ENCODE data around the gene ENTREP1. TPM values are rescaled to one million over a fixed set of nuclear protein-coding genes. Genes with fewer than 3 reads are reported as not detected.

The ENTREP1 gene
- total RNA-seq, 1 experiment from 2014 or later, result 0.08 TPM

DNA sequence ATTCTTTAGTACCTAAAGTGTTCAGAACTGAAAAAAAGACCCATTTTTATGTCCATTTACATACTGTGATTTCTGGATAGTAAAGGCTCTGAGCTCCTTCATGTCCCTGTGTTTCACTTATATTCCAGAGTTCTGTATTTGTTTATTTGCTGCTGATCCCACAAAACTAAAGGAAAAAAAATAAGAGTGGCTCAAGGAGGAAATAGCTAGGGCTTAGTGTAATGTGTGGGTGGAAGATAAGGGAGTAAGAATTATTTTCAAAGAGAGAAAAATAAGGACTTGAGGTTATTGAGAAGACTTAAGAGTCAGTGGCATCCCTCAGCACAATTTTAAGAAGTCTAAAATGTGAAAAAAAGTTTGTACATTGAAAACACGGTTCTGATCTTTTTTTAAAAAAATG, 46.0 kb downstream of the ENTREP1 start:
- Histone ChIP-seq H3K36me3 (no peaks in the 10 kb centered on the region), H3K4me3 (no peak overlapping the region), H3K27ac (no peak overlapping the region), H3K27me3 (no peaks in the 10 kb centered on the region), H3K9me3 (replicated peaks) (no peaks in the 10 kb centered on the region), H3K4me1 (peaks cover 3% of the 10 kb centered on the region; the same call in 1 of the 2 replicates)
- DNase-seq, result no peak

DNA sequence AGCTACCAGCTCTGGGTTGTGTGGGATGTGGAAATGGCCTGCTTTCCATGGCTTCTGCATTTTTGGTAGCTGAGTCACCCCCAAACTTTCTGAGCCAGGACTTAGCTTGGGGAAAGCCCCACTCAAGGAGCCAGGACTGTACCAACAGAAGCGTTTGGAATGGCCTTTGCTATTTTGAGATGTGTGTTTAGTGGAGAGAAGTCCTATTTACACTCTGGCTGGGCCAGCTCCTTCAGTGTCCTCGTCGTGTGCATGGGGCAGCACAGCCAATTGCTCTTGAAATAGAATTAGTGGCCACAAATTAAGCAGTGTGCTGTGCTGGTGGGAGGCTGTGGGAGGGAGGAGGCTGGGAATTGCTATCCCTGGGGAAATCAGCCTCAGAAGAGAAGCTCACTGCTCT, 51.6 kb downstream of the ENTREP1 start:
- Histone ChIP-seq H3K4me3 (no peak overlapping the region), H3K4me1 (peaks cover 40% of the 10 kb centered on the region), H3K9me3 (replicated peaks) (no peaks in the 10 kb centered on the region), H3K36me3 (no peaks in the 10 kb centered on the region), H3K27me3 (no peaks in the 10 kb centered on the region), H3K27ac (peak overlapping the region; percentile 14; the same call in 1 of the 2 replicates)
- DNase-seq, result peak; percentile 63

DNA sequence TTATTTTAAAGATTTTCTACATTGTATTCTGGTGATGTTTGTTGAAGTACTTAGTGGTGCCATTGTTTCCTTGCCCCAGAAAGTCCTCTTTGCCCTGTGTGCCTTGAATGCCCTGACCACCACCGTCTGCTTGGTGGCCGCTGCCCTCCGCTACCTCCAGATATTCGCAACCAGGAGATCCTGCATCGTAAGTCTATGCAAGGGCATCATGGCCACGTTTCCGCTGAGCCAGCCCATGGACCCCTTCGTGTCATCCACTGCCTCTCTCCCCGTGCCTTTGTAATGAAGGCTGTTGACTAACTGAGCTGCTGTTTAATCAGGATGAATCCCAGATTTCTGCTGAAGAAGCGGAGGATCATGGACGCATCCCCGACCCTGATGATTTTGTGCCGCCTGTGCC, 52.3 kb downstream of the ENTREP1 start:
- Histone ChIP-seq H3K27ac (no peak overlapping the region), H3K9me3 (replicated peaks) (no peaks in the 10 kb centered on the region), H3K4me1 (peaks cover 40% of the 10 kb centered on the region), H3K4me3 (no peak overlapping the region), H3K27me3 (no peaks in the 10 kb centered on the region), H3K36me3 (no peaks in the 10 kb centered on the region)
- DNase-seq, result no peak

DNA sequence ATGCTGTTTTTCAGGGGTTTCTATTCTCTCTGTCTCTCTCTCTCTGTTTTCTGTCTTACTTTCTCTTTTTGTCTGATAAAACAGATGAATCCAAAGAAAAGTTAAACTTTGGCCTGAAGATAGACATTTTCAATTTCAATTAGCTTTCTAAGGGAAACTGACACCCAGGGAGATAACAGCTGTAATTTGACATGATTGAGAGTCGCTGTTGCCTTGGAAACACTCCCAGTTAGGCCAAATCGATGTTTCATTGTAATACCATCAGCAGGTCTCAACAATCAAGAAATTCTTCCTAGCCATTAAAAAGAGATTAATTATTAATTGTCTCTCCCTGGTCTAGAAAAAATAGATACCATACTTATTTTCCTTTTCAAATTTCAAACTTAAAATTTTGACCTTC, 53.0 kb downstream of the ENTREP1 start:
- Histone ChIP-seq H3K36me3 (no peaks in the 10 kb centered on the region), H3K4me3 (no peak overlapping the region), H3K27me3 (no peaks in the 10 kb centered on the region), H3K4me1 (peaks cover 40% of the 10 kb centered on the region), H3K27ac (no peak overlapping the region), H3K9me3 (replicated peaks) (no peaks in the 10 kb centered on the region)
- no peak for DNase-seq

DNA sequence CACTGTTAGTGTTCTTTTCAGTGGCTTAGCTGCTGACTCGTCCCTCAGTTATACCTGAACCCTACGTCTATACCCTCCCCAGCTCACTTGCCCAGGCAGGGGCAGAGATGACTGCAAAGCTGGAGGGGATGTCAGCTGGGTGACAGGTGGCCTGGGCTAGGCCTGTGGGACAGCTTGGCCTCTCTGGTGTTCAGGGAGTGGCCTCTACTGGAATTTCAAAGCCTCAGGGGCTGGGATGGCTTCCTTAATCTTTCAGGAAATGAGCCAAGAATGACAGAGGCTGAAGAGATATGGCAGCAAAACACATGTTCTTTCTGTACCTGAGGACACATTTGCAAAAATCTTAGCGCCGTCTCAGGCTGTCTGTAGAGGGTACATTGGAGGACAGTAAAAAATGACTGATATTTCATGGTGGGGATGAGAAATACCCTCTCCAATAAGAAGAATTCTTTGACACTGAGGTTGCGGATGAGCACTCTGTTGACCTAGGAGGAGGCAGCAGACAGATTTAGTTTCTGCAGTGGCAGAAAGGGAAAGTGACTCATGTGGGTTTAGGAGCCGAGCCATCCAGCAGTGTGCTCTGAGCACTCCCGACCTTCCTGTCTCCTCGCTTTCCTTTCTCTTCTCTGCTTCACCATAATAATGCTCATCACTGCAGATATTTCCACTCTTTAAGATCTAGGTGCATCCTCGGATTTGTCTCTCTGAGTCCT, 54.4 kb downstream of the ENTREP1 start:
- peaks cover 40% of the 10 kb centered on the region for H3K4me1 ChIP-seq
- H3K36me3 ChIP-seq, result no peaks in the 10 kb centered on the region
- no peaks in the 10 kb centered on the region for H3K27me3 ChIP-seq
- H3K9me3 ChIP-seq (replicated peaks), result no peaks in the 10 kb centered on the region
- peak overlapping the region; percentile 46 for H3K27ac ChIP-seq
- peak; percentile 82 to 89 for DNase-seq
- peak overlapping the region; percentile 34 for H3K4me3 ChIP-seq

DNA sequence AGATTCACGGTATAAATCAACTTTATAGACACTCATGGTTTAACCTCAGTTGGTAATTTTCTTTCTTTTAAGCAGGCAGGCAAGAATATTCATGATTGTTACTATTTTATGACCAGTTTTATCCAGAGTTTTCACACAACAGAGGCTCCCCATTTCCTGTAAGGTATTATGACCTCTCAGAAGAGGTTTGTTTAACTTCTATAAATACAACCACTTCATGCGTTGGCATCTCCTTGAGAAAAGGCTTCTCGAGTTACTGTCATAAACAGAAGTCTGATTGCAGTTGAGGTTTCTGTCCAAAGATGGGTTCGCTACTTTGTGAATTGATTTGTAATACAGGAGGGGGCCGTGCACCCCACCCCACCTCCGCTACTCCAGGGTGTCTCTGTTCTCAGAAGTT, 55.3 kb downstream of the ENTREP1 start:
- Histone ChIP-seq H3K27ac (peak overlapping the region; percentile 46; the same call in 1 of the 2 replicates), H3K36me3 (no peaks in the 10 kb centered on the region), H3K9me3 (replicated peaks) (no peaks in the 10 kb centered on the region), H3K4me1 (peaks cover 40% of the 10 kb centered on the region), H3K4me3 (peak overlapping the region; percentile 34; the same call in 1 of the 2 replicates), H3K27me3 (no peaks in the 10 kb centered on the region)
- DNase-seq, result no peak

DNA sequence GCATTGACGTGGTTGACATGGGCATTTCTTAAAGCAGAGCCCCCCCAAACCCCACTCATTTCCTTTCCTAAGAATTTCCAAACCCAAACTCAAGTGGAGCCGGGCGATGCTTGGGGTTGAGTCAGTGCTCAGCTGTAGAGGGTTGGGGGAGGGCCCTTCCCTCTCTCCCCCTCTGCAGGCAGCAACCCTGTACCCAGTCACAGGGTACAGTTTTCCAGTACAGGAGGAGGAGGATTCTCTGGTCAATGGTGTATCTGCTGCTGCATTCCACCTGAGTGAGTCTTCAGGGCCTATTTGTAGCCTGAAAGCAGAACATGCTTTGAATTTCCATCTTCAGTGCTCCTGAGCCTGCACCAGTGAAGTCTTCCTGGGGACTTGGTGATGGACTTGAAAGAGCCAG, 55.8 kb downstream of the ENTREP1 start:
- H3K4me3 ChIP-seq, result no peak overlapping the region
- no peaks in the 10 kb centered on the region for H3K9me3 ChIP-seq (replicated peaks)
- H3K27ac ChIP-seq, result no peak overlapping the region
- H3K36me3 ChIP-seq, result no peaks in the 10 kb centered on the region
- H3K4me1 ChIP-seq, result peaks cover 39% of the 10 kb centered on the region
- no peak for DNase-seq
- no peaks in the 10 kb centered on the region for H3K27me3 ChIP-seq

DNA sequence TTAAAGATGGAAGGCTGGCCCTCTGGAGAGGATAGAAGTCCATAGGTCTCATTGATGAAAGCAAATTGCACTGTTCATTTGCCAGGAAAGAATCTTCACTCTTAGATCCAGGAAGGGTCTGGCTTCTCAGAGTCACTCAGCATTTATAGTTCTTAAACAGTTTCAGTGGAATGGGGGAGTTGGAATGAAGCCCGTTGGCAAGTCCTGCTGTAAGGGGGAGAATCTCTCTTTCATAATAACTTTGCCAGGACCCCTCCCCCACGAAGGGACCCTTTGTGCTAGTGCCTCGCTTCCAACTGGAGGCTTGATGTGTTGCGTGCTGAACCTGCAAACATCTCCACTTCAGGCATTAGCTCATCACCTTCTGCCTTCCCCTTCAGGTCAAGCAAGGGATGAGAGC, 57.1 kb downstream of the ENTREP1 start:
- no peak overlapping the region for H3K27ac ChIP-seq

DNA sequence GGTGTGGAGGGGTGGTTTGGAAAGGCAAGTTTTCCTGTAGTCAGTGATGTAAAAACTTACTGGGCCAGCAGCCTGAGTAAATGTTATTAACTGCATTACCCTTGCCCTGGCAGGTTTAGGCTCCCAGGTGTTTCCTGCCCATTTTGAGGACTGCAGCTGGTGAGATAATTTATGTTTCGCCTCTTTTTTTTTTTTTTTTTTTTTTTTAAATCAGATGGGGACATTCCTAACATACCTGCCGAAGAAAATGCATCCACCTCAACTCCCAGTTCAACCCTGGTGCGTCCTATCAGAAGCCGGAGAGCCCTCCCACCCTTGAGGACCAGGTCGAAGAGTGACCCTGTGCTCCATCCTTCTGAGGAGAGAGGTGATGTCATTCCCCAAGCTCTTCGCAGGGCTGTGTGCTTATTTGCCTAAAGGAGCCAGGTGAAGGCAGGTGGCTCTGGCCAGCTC, 60.6 kb downstream of the ENTREP1 start:
- no peak for DNase-seq
- no peak overlapping the region for H3K4me3 ChIP-seq
- no peaks in the 10 kb centered on the region for H3K36me3 ChIP-seq
- H3K9me3 ChIP-seq (replicated peaks), result no peaks in the 10 kb centered on the region
- H3K4me1 ChIP-seq, result peaks cover 14% of the 10 kb centered on the region
- H3K27me3 ChIP-seq, result no peaks in the 10 kb centered on the region
- no peak overlapping the region for H3K27ac ChIP-seq

More for the DNA sequence above, 57.1 kb downstream of the ENTREP1 start:
- H3K36me3 ChIP-seq, result no peaks in the 10 kb centered on the region
- H3K4me3 ChIP-seq, result no peak overlapping the region
- H3K27me3 ChIP-seq, result no peaks in the 10 kb centered on the region
- H3K9me3 ChIP-seq (replicated peaks), result no peaks in the 10 kb centered on the region
- no peak for DNase-seq
- peaks cover 27% of the 10 kb centered on the region for H3K4me1 ChIP-seq

DNA sequence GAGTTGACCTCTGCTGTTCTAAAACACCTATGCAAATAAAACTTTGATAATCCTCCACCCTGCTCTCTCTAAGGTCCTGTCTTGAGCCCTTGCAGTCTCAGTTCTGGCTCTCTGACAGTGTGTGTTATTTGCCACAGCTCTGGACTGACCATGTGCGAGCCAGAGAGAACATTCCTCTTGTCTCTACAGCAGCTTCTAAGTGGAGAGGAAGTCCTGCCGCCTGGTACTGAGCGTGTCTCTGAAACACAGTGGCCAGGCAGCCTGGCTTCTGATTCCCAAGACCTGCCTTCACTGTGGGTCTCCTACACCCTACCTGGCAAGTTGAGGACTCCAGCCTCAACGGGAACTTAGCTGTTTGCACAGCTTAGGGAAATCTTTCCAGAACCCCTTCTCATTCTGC, 61.6 kb downstream of the ENTREP1 start:
- Histone ChIP-seq H3K27me3 (no peaks in the 10 kb centered on the region), H3K9me3 (replicated peaks) (no peaks in the 10 kb centered on the region), H3K4me1 (peaks cover 9% of the 10 kb centered on the region), H3K36me3 (no peaks in the 10 kb centered on the region), H3K27ac (no peak overlapping the region), H3K4me3 (no peak overlapping the region)
- DNase-seq, result no peak

DNA sequence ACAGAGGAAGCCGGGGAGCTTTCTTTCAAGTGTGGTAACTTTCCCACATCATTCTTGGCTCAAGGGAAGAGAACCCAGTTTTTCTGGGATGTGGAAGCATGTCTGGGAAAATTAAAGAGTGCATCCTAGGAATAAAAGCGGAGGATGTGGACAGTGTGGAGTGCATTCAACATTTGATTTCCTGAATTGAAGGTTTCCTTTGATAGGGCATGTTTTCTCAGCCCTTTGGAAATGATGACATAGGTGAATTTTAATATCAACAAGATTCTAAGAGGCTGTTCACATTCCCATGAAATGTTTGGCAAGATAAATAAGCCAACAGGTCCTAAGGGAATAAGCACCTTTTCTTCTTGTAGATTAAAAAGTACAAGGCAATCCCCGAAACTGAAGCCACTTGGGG, 63.6 kb downstream of the ENTREP1 start:
- no peak overlapping the region for H3K27ac ChIP-seq

DNA sequence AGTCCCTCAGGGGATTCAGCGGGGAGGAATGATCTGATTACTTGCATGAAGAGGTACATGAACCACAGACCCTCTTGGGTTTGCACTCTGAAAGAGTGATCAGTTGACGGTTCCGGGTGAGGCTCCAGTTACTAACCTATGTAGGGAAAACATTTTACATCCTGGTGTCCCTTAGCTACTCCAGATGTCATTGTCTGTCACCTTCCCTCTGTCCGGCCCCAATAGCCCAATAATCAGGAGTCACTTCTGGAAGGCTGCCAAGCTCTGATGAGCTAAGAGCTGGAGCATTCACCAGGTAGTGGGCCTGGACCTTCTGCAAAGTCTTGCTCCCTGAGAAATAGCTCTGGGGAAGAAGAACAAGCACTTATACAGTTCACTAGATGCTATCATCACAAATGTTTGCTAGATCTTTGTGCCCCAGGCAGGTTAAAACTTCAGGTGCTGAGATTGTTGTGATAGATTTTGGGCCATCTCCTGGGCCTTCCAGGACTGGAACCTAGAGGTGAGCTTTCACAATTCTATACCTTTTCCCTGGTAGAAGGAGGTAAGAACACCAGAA, 64.5 kb downstream of the ENTREP1 start:
- no peaks in the 10 kb centered on the region for H3K9me3 ChIP-seq (replicated peaks)
- H3K27me3 ChIP-seq, result no peaks in the 10 kb centered on the region
- DNase-seq, result peak; percentile 52 to 75
- no peak overlapping the region for H3K27ac ChIP-seq
- no peaks in the 10 kb centered on the region for H3K36me3 ChIP-seq
- no peak overlapping the region for H3K4me3 ChIP-seq
- peaks cover 9% of the 10 kb centered on the region for H3K4me1 ChIP-seq

More for the DNA sequence above, 63.6 kb downstream of the ENTREP1 start:
- no peaks in the 10 kb centered on the region for H3K9me3 ChIP-seq (replicated peaks)
- no peaks in the 10 kb centered on the region for H3K27me3 ChIP-seq
- H3K4me3 ChIP-seq, result no peak overlapping the region
- DNase-seq, result no peak
- H3K36me3 ChIP-seq, result no peaks in the 10 kb centered on the region
- peaks cover 9% of the 10 kb centered on the region for H3K4me1 ChIP-seq

DNA sequence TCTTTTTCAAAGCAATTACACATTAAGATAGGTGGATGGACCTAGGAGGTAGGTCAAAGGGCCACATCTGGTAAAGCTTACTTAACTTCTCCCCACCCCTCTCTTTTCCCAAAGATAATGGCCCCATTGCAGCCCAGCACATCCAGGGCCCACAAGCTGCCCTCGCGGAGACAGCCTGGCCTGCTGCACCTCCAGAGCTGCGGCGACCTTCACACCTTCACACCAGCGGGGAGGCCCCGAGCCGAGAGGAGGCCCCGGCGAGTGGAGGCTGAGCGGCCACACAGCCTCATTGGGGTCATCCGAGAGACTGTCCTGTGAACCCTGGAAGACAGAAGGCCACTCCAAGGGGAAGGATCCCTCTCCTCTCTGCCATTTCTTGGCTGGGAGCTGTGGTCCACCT, 66.5 kb downstream of the ENTREP1 start:
- Histone ChIP-seq H3K27me3 (no peaks in the 10 kb centered on the region), H3K27ac (no peak overlapping the region), H3K4me1 (peaks cover 9% of the 10 kb centered on the region), H3K36me3 (no peaks in the 10 kb centered on the region), H3K9me3 (replicated peaks) (no peaks in the 10 kb centered on the region), H3K4me3 (no peak overlapping the region)
- DNase-seq, result no peak

DNA sequence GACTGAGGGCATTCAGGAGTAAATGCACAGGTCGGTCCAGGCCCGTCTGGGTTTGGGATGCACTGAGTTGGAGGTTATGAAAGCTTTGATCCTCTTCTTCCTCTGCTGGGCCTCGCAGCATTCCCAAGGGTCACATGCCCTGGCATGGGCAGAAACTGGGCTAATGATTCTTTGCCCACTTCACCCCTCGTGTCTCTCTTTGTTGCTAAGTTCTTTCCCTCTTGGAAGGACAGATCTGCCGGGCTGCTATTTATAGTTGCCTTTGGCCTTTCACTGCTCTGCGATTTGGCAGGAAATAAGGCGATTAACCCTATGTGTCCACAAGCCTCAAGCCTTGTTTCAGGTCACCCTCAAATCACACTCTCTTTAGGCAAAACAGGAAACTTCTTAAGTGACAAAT, 66.9 kb downstream of the ENTREP1 start:
- Histone ChIP-seq H3K9me3 (replicated peaks) (no peaks in the 10 kb centered on the region), H3K36me3 (no peaks in the 10 kb centered on the region), H3K4me1 (peaks cover 9% of the 10 kb centered on the region), H3K27ac (no peak overlapping the region), H3K4me3 (no peak overlapping the region), H3K27me3 (no peaks in the 10 kb centered on the region)
- DNase-seq, result peak in 1 of 2 experiments; percentile 20

DNA sequence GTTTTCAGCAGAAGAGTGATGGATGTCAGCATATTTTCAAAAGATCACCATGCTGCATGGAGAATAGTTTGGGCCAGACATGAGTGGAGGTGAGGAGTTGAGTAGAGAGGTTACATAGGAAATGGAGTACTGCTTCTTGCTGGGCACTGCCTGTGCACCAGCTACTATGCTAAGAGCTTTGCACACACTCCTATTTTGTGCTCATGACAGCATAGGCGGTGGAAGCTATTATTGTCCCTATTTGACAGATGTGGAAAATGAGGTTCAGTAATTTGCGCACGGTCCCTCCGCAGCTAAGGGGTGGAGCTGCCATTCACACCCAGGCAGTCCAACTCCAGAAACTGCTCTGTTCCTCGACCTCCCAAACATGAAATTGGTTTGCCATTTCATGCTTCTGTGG, 67.8 kb downstream of the ENTREP1 start:
- no peaks in the 10 kb centered on the region for H3K9me3 ChIP-seq (replicated peaks)
- H3K27me3 ChIP-seq, result no peaks in the 10 kb centered on the region
- H3K36me3 ChIP-seq, result no peaks in the 10 kb centered on the region
- H3K4me3 ChIP-seq, result no peak overlapping the region
- H3K4me1 ChIP-seq, result peaks cover 9% of the 10 kb centered on the region
- no peak overlapping the region for H3K27ac ChIP-seq
- no peak for DNase-seq

DNA sequence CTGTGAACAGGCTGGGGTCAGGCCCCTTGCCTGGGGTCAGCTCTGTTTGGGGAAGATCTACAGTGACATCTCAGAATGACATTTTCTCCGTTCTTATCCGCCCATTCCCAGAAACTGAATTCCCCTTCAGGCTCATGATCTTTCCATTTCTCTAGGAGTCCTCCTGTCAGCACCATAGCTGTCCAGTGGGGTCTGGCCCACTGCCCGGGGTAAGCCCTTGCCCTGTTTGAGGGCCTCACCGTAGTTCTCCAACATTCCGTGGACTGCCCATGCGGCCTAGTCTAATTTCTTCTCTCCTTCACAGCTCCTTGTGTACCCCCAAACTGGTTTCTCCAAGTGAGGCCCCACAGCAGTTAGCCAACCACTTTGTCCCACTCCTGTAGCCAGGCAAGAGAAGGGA, 68.4 kb downstream of the ENTREP1 start:
- Histone ChIP-seq H3K4me1 (peaks cover 9% of the 10 kb centered on the region), H3K27me3 (no peaks in the 10 kb centered on the region), H3K36me3 (no peaks in the 10 kb centered on the region), H3K4me3 (no peak overlapping the region), H3K27ac (no peak overlapping the region), H3K9me3 (replicated peaks) (no peaks in the 10 kb centered on the region)
- DNase-seq, result no peak
